Astrocyte (in vitro differentiated cells and primary cell): Measurements from ENCODE around the gene DTNB. TPM values are rescaled to one million over a fixed set of nuclear protein-coding genes. Genes with fewer than 3 reads are reported as not detected.

Experiments
- DNase-seq: peaks from one replicate; pipeline ENCODE4 v3.0.0-alpha.2; 2010; ENCODE audit warnings: low read depth
- FAIRE-seq: peaks from 2 replicates; lab custom pipeline; 2011; peaks lifted over from hg19 to GRCh38; lab: Jason Lieb, UNC
- H2AFZ ChIP-seq: 2 replicates; pipeline ENCODE4 v1.6.0; 2012; ENCODE audit warnings: low read depth, low read length, inconsistent platforms
- H3K27ac ChIP-seq: 2 replicates; pipeline ENCODE4 v1.5.1; 2011; ENCODE audit warnings: low read depth, low read length, inconsistent platforms
- H3K27me3 ChIP-seq: 2 replicates; pipeline ENCODE4 v1.6.0; 2011; ENCODE audit warnings: low read length, inconsistent platforms; ENCODE audit not compliant: insufficient read depth
- H3K36me3 ChIP-seq: 2 replicates; pipeline ENCODE4 v1.5.1; 2011; ENCODE audit warnings: low read length, inconsistent platforms; ENCODE audit not compliant: insufficient read depth
- H3K4me1 ChIP-seq: 2 replicates; pipeline ENCODE4 v1.5.1; 2011; ENCODE audit warnings: low read length, inconsistent platforms; ENCODE audit not compliant: insufficient read depth
- H3K4me2 ChIP-seq: 2 replicates; pipeline ENCODE4 v1.6.0; 2012; ENCODE audit warnings: low read length, inconsistent platforms
- H3K4me3 ChIP-seq: 2 replicates; pipeline ENCODE4 v1.5.1; 2011; ENCODE audit warnings: low read depth, mild to moderate bottlenecking, low read length, inconsistent platforms; ENCODE audit not compliant: insufficient read depth
- H3K79me2 ChIP-seq: 2 replicates; pipeline ENCODE4 v1.6.0; 2012; ENCODE audit warnings: mild to moderate bottlenecking, low read length, inconsistent platforms; ENCODE audit not compliant: insufficient read depth
- H3K9ac ChIP-seq: 2 replicates; pipeline ENCODE4 v1.6.0; 2012; ENCODE audit warnings: mild to moderate bottlenecking, low read length, inconsistent platforms
- H3K9me3 ChIP-seq: 2 replicates; pipeline ENCODE4 v1.5.1; 2012; ENCODE audit warnings: low read depth, mild to moderate bottlenecking, low read length, inconsistent platforms; ENCODE audit not compliant: insufficient read depth
- H4K20me1 ChIP-seq: 2 replicates; pipeline ENCODE4 v1.6.0; 2012; ENCODE audit warnings: low read length, inconsistent platforms; ENCODE audit not compliant: insufficient read depth
- H3K27ac Mint-ChIP-seq: one replicate; pipeline ENCODE4 v1.8.0; 2021; ENCODE audit warnings: mild to moderate bottlenecking, mixed read lengths; ENCODE audit not compliant: unreplicated experiment
- H3K27me3 Mint-ChIP-seq: one replicate; pipeline ENCODE4 v1.8.0; 2021; ENCODE audit warnings: low read depth, mixed read lengths; ENCODE audit not compliant: unreplicated experiment
- H3K36me3 Mint-ChIP-seq: one replicate; pipeline ENCODE4 v1.8.0; 2021; ENCODE audit warnings: low read depth, mixed read lengths; ENCODE audit not compliant: unreplicated experiment
- H3K4me1 Mint-ChIP-seq: one replicate; pipeline ENCODE4 v1.8.0; 2021; ENCODE audit warnings: low read depth, mixed read lengths; ENCODE audit not compliant: unreplicated experiment
- H3K4me3 Mint-ChIP-seq: one replicate; pipeline ENCODE4 v1.8.0; 2021; ENCODE audit warnings: mild to moderate bottlenecking, moderate library complexity, mixed read lengths; ENCODE audit not compliant: unreplicated experiment
- H3K9me3 Mint-ChIP-seq: one replicate; pipeline ENCODE4 v1.8.0; 2021; ENCODE audit warnings: mild to moderate bottlenecking, mixed read lengths; ENCODE audit not compliant: unreplicated experiment
- EZH2 ChIP-seq: IDR thresholded peaks from 2 replicates; pipeline ENCODE4 v1.6.1; 2012; ENCODE audit warnings: mild to moderate bottlenecking, low read length, inconsistent platforms; ENCODE audit not compliant: insufficient read depth
- total RNA-seq: library from RNA; stranded (reverse); gene quantifications from 2 replicates; pipeline ENCODE4 v1.2.1, GENCODE V29; 2021
- TF ChIP-seq, protein P1 (sequence below): IDR thresholded peaks from 2 replicates; pipeline ENCODE4 v1.5.1; 2011; ENCODE audit warnings: low read depth, mild to moderate bottlenecking, inconsistent platforms, low read length, moderate library complexity; ENCODE audit not compliant: insufficient read depth

The DTNB gene
- total RNA-seq, 1 donor from 2014 or later, result 5.1 TPM

DNA sequence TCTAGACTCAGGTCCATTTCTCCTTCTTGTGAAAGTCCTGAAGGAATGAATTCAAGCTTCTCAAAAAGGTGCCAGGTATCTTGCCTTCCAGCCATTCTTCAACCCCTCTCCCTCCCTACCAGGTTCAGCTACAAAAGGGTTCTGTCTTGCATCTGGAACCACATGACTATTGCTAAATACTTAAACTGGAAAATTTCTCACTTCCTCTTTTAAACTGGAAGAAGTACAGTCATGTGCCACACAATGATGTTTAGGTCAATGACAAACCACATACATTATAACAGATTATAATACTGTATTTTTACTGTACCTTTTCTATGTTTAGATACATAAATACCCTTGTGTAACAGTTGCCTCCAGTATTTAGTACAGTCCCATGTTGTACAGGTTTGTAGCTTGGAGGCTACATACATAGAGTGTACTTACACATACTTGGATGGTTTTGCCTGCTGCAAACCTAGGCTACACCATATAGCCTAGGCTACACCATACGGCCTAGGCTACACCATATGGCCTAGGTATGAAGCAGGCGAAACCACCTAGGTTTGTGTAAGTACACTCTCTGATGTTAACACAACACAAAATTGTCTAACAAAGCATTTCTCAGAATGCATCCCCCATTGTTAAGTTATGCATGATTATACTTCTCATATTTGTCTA, 189.6 kb downstream of the DTNB start:
- no peak for FAIRE-seq
- no peak for DNase-seq
- peaks cover 4% of the 10 kb centered on the region for H3K27me3 Mint-ChIP-seq
- Histone ChIP-seq H3K9me3 (no peaks in the 10 kb centered on the region), H3K36me3 (no peaks in the 10 kb centered on the region), H2AFZ (no peak overlapping the region), H4K20me1 (no peaks in the 10 kb centered on the region), H3K4me2 (no peak overlapping the region), H3K27ac (no peak overlapping the region), H3K4me1 (peaks cover 10% of the 10 kb centered on the region), H3K9ac (no peak overlapping the region), H3K4me3 (no peak overlapping the region), H3K79me2 (no peaks in the 10 kb centered on the region), H3K27me3 (no peaks in the 10 kb centered on the region)
- no peak overlapping the region for H3K4me3 Mint-ChIP-seq
- peaks cover 3% of the 10 kb centered on the region for H3K9me3 Mint-ChIP-seq
- peaks cover 26% of the 10 kb centered on the region for H3K4me1 Mint-ChIP-seq
- H3K27ac Mint-ChIP-seq, result no peak overlapping the region
- H3K36me3 Mint-ChIP-seq, result no peaks in the 10 kb centered on the region
- no peak for TF ChIP-seq EZH2
- TF ChIP-seq, protein P1, sequence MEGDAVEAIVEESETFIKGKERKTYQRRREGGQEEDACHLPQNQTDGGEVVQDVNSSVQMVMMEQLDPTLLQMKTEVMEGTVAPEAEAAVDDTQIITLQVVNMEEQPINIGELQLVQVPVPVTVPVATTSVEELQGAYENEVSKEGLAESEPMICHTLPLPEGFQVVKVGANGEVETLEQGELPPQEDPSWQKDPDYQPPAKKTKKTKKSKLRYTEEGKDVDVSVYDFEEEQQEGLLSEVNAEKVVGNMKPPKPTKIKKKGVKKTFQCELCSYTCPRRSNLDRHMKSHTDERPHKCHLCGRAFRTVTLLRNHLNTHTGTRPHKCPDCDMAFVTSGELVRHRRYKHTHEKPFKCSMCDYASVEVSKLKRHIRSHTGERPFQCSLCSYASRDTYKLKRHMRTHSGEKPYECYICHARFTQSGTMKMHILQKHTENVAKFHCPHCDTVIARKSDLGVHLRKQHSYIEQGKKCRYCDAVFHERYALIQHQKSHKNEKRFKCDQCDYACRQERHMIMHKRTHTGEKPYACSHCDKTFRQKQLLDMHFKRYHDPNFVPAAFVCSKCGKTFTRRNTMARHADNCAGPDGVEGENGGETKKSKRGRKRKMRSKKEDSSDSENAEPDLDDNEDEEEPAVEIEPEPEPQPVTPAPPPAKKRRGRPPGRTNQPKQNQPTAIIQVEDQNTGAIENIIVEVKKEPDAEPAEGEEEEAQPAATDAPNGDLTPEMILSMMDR, result no peak

DNA sequence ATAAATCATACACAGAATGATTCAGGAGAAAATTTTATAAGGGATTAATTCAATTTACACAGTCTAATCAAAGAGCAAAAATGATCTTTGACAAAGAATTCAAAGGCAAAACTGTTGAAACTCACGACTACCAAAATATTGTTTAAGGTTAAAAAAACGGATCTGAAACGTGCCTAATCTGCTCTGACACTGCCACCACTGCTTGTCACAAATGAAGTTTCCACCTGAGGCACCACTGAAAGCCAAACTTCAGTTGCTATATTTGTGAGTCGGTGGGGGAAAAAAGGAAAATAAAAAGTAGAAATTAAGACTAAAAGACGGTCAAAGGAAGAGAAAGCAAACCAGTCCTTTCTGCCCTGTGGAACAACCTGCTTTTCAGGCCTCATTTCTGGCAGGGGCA, 191.0 kb downstream of the DTNB start:
- TF ChIP-seq EZH2, result no peak
- H2AFZ ChIP-seq, result no peak overlapping the region
- H3K4me1 Mint-ChIP-seq, result peaks cover 26% of the 10 kb centered on the region
- H3K9me3 Mint-ChIP-seq, result no peaks in the 10 kb centered on the region
- peak overlapping the region; percentile 92 for H3K27ac Mint-ChIP-seq
- H3K27me3 Mint-ChIP-seq, result no peaks in the 10 kb centered on the region
- no peaks in the 10 kb centered on the region for H3K36me3 Mint-ChIP-seq
- H3K4me3 ChIP-seq, result no peak overlapping the region
- H3K4me3 Mint-ChIP-seq, result no peak overlapping the region
- H3K4me1 ChIP-seq, result peaks cover 10% of the 10 kb centered on the region
- H3K4me2 ChIP-seq, result peak overlapping the region; percentile 48
- no peaks in the 10 kb centered on the region for H4K20me1 ChIP-seq
- no peak overlapping the region for H3K9ac ChIP-seq
- no peaks in the 10 kb centered on the region for H3K36me3 ChIP-seq
- DNase-seq (no peak), FAIRE-seq (no peak)
- H3K79me2 ChIP-seq, result no peaks in the 10 kb centered on the region
- H3K9me3 ChIP-seq, result no peaks in the 10 kb centered on the region
- no peaks in the 10 kb centered on the region for H3K27me3 ChIP-seq
- H3K27ac ChIP-seq, result no peak overlapping the region

DNA sequence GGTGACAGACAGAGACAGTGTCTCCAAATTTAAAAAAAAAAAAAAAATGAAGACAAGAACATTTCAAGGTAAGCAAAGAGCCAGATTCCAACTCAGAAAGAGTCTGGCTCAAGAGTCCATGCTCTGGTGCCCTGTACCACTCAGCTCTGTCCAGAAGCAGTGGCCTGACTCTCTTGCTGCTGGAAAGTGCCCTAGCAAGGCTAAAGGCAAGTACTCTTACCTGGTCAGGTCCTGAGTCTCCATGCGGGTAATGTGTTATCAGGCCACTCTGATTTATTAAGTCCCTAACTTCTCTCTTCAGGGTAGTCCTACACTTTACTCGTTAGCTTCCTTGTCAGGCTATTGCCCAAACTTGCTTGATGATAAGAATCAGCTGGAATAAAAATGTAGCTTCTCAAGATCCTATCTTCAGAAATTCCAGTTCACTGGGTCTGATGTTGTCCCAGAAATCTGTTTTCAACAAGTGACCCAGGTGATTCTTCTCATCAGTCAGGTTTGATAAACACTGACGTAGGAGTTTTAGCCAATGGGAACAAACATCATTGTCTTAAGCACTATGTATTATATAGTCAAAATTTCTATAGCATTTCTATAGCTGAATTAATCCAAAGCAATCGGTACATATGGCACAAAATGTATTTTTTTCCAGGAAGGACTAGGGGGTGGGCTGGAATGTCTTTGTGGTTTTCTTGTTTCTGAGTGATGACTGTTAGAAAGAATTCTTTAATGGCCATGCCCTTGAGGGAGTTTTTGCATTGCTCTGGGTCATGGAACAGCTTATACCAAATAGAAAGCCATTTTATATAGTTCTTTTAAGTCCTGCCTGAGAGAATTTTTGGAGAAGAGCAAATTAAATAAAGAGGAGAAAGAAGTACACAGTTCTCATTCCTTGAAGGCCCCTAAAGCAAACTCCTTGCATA, 191.7 kb downstream of the DTNB start:
- no peaks in the 10 kb centered on the region for H4K20me1 ChIP-seq
- H3K36me3 Mint-ChIP-seq, result no peaks in the 10 kb centered on the region
- peak overlapping the region; percentile 48 for H3K4me2 ChIP-seq
- no peaks in the 10 kb centered on the region for H3K36me3 ChIP-seq
- peak overlapping the region; percentile 92 for H3K27ac Mint-ChIP-seq
- peaks cover 10% of the 10 kb centered on the region for H3K4me1 ChIP-seq
- no peak overlapping the region for H3K4me3 ChIP-seq
- H3K79me2 ChIP-seq, result no peaks in the 10 kb centered on the region
- no peak overlapping the region for H3K9ac ChIP-seq
- no peaks in the 10 kb centered on the region for H3K9me3 ChIP-seq
- FAIRE-seq, result no peak
- H3K27ac ChIP-seq, result no peak overlapping the region
- H3K27me3 ChIP-seq, result no peaks in the 10 kb centered on the region
- no peak for TF ChIP-seq EZH2
- TF ChIP-seq, protein P1, result no peak
- no peak overlapping the region for H2AFZ ChIP-seq
- H3K9me3 Mint-ChIP-seq, result peaks cover 1% of the 10 kb centered on the region
- peak; percentile 55 for DNase-seq
- no peaks in the 10 kb centered on the region for H3K27me3 Mint-ChIP-seq
- H3K4me1 Mint-ChIP-seq, result peaks cover 26% of the 10 kb centered on the region
- no peak overlapping the region for H3K4me3 Mint-ChIP-seq
